ENCODE data around the gene SEC14L1.

SEC14L1 gene

DNA sequence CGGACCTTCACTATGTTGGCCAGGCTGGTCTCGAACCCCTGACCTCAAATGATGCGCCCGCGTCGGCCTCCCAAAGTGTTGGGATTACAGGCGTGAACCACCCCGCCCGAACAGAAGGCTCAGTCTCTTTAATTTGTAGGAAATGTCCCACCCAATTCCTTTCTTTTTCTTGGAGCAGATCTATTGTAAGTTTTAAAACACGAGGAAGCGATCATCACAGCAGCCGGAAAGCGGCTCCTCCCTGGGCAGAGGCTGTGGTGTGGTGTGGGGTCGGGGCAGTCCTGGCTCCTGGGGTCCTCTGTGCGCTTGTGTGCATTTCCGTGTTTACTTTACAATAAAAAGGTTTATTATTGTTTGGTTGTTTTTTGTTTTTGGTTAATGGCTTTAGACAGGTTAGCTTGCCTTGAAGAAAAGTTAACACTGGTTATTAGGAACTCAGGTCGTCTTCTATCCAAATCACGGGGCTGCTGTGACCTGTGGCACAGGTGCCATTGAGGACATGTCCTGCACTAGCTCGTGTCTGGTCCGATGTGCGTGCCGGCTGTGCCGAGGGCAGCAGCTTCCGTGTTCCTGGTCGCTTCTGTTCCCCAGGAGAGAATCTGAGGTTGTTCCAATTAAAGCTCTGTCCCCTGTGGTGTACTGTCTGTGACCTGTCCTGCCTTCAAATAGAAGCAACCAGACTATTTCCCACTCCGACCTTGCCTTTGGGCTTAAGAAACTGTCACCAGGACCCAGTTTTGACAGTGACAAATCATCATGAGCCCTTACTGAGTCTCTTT lies 83.1 kb downstream of the SEC14L1 start:
- DNase-seq, result no peak
- intact Hi-C loops (cut with DNase I; ENCODE audit: low total_unique reads), result no loop called here
- Histone ChIP-seq H3K27me3 (no peaks in the 10 kb centered on the region), H3K36me3 (peaks cover 0 to 5% (median 4%) of the 10 kb centered on the region in 3 donors), H3K4me1 (no peaks in the 10 kb centered on the region), H3K4me3 (no peak overlapping the region), H3K9me3 (no peaks in the 10 kb centered on the region), H3K27ac (no peak overlapping the region)
- TF ChIP-seq, protein P1, sequence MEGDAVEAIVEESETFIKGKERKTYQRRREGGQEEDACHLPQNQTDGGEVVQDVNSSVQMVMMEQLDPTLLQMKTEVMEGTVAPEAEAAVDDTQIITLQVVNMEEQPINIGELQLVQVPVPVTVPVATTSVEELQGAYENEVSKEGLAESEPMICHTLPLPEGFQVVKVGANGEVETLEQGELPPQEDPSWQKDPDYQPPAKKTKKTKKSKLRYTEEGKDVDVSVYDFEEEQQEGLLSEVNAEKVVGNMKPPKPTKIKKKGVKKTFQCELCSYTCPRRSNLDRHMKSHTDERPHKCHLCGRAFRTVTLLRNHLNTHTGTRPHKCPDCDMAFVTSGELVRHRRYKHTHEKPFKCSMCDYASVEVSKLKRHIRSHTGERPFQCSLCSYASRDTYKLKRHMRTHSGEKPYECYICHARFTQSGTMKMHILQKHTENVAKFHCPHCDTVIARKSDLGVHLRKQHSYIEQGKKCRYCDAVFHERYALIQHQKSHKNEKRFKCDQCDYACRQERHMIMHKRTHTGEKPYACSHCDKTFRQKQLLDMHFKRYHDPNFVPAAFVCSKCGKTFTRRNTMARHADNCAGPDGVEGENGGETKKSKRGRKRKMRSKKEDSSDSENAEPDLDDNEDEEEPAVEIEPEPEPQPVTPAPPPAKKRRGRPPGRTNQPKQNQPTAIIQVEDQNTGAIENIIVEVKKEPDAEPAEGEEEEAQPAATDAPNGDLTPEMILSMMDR (IDR thresholded peaks at IDR 0.05), result no peak

DNA sequence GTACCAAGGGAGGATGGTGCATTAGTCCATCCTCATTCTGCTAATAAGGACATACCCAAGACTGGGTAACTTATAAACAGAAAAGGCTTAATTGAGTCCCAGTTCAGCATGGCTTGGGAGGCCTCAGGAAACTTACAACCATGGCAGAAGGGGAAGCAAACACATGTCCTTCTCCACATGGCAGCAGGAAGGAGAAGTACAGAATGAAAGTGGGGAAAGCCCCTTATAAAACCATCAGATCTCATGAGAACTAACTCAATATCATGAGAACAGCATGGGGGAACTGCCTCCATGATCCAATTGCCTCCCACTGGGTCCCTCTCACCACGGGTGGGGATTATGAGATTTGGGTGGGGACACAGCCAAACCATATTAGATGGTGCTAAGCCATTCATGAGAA lies 84.5 kb downstream of the SEC14L1 start:
- Histone ChIP-seq H3K36me3 (no peaks in the 10 kb centered on the region), H3K27me3 (no peaks in the 10 kb centered on the region), H3K27ac (no peak overlapping the region), H3K4me1 (no peaks in the 10 kb centered on the region), H3K9me3 (no peaks in the 10 kb centered on the region), H3K4me3 (no peak overlapping the region)
- TF ChIP-seq, protein P1 (IDR thresholded peaks at IDR 0.05), result no peak
- intact Hi-C loops (cut with DNase I; ENCODE audit: low total_unique reads), result no loop called here
- no peak for DNase-seq

GRCh38 chr17:77227461-77228240 lies 86.9 kb downstream of the SEC14L1 start:
- no peak for DNase-seq
- H3K4me3 ChIP-seq, result no peak overlapping the region
- no peaks in the 10 kb centered on the region for H3K4me1 ChIP-seq

DNA sequence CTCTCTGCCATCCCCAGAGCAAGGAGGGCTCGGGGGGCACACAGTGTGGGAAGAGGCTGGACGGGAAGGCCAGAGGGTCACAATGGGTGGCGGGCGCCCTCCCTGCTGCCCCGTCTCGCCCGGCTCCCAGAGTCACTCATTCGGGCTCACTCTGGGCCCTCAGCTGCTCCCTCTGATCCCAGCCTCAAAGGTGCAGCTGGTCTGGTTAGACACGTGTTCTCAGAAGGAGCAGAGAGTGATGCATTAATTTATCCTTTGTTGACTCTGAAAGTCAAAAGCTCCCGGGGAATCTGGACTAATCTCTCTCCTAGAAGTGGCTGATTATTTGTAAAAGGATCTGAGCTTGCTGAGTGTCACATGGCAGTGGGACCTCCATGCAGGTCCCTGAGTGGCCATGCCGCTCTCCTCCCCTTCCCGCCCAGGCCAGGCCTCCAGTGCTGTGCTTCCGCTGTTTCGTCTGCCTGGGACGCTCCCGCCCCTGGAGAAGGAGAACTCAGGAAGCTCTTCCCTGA lies 87.5 kb downstream of the SEC14L1 start:
- H3K27ac ChIP-seq, result no peak overlapping the region

More at GRCh38 chr17:77227461-77228240, 86.9 kb downstream of the SEC14L1 start:
- Histone ChIP-seq H3K36me3 (no peaks in the 10 kb centered on the region), H3K27me3 (no peaks in the 10 kb centered on the region), H3K9me3 (no peaks in the 10 kb centered on the region), H3K27ac (no peak overlapping the region)
- intact Hi-C loops (cut with DNase I; ENCODE audit: low total_unique reads), result no loop called here
- TF ChIP-seq, protein P1 (IDR thresholded peaks at IDR 0.05), result no peak

DNA sequence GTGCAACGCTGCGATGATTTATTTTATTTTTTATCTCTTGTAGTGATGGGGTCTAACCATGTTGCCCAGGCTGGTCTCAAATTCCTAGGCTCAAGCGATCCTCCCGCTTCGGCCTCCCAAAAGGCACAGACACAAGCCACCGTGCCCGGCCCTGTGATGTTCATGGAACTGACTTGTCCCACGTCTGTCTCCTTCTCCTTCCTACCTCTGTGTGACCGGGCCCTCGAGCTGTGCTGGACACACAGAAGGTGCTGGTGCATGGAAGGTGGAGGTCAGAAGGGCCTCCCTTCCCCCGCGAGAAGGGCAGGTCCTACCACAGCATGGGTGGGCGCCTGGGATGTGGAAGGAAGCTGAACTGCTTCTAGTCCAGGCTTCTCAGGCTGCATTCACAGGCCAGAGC lies 88.0 kb downstream of the SEC14L1 start:
- H3K36me3 ChIP-seq, result no peaks in the 10 kb centered on the region
- H3K27ac ChIP-seq, result no peak overlapping the region
- no peak overlapping the region for H3K4me3 ChIP-seq
- intact Hi-C loops (cut with DNase I; ENCODE audit: low total_unique reads), result no loop called here
- DNase-seq, result no peak
- no peaks in the 10 kb centered on the region for H3K27me3 ChIP-seq
- H3K4me1 ChIP-seq, result no peaks in the 10 kb centered on the region
- no peaks in the 10 kb centered on the region for H3K9me3 ChIP-seq
- TF ChIP-seq, protein P1 (IDR thresholded peaks at IDR 0.05), result no peak

More for the DNA sequence above, 87.5 kb downstream of the SEC14L1 start:
- TF ChIP-seq, protein P1 (IDR thresholded peaks at IDR 0.05), result no peak
- DNase-seq, result no peak
- H3K9me3 ChIP-seq, result no peaks in the 10 kb centered on the region
- H3K4me1 ChIP-seq, result no peaks in the 10 kb centered on the region
- intact Hi-C loops (cut with DNase I; ENCODE audit: low total_unique reads), result no loop called here
- H3K27me3 ChIP-seq, result no peaks in the 10 kb centered on the region
- no peak overlapping the region for H3K4me3 ChIP-seq
- no peaks in the 10 kb centered on the region for H3K36me3 ChIP-seq

All from tibial artery (tissue), 4 donors.